GM12891 (cell line): Measurements from ENCODE around the gene PLRG1.

Experiments used
- POLR2A ChIP-seq: IDR thresholded peaks from 2 replicates; pipeline ENCODE4 v1.6.1; 2011; ENCODE audit warnings: low read depth, low read length, control low read depth
- POLR2AphosphoS5 ChIP-seq: IDR thresholded peaks from 2 replicates; pipeline ENCODE4 v1.6.1; 2011; ENCODE audit warnings: low read depth, low read length, control low read depth
- POU2F2 ChIP-seq: IDR thresholded peaks from 2 replicates; pipeline ENCODE4 v1.6.1; 2011; ENCODE audit warnings: low read depth, mild to moderate bottlenecking, control low read depth, low read length, moderate library complexity
- SPI1 ChIP-seq: IDR thresholded peaks from 2 replicates; pipeline ENCODE4 v1.6.1; 2011; ENCODE audit warnings: low read depth, low read length, control low read depth
- TAF1 ChIP-seq: IDR thresholded peaks from 2 replicates; pipeline ENCODE4 v1.6.1; 2011; ENCODE audit warnings: low read depth, low read length, control low read depth

- no peak for TF ChIP-seq POLR2A
- no peak for TF ChIP-seq TAF1
- TF ChIP-seq POLR2AphosphoS5: no peak
- TF ChIP-seq POU2F2: no peak
- TF ChIP-seq SPI1: no peak
Measured at GRCh38 chr4:154511981-154512380, 38.2 kb downstream of the PLRG1 start.
